H9 (cell line): ENCODE data around the gene TMEM164. TPM values are rescaled to one million over a fixed set of nuclear protein-coding genes. Genes with fewer than 3 reads are reported as not detected.

Experiments
- DNase-seq: peaks from one replicate; pipeline ENCODE4 v3.0.0-alpha.2; 2017
- H2AFZ ChIP-seq: one replicate; pipeline ENCODE4 v1.6.1; 2013; ENCODE audit warnings: mild to moderate bottlenecking, low read length, control low read depth, moderate library complexity
- H2AK5ac ChIP-seq: 2 replicates; pipeline ENCODE4 v1.6.1; 2013; ENCODE audit warnings: low read length, control low read depth, mixed read lengths; ENCODE audit not compliant: insufficient read length
- H2BK120ac ChIP-seq: one replicate; pipeline ENCODE4 v1.6.1; 2013; ENCODE audit warnings: low read depth, mild to moderate bottlenecking, low read length, control low read depth, inconsistent platforms; ENCODE audit not compliant: poor library complexity, severe bottlenecking
- H2BK12ac ChIP-seq: 2 replicates; pipeline ENCODE4 v1.6.1; 2013; ENCODE audit warnings: low read length, control low read depth, mixed read lengths, low read depth; ENCODE audit not compliant: insufficient read length
- H2BK15ac ChIP-seq: 2 replicates; pipeline ENCODE4 v1.6.1; 2013; ENCODE audit warnings: low read depth, low read length, control low read depth
- H2BK20ac ChIP-seq: one replicate; pipeline ENCODE4 v1.6.1; 2013; ENCODE audit warnings: low read depth, mild to moderate bottlenecking, low read length, control low read depth, inconsistent platforms; ENCODE audit not compliant: poor library complexity, severe bottlenecking
- H2BK5ac ChIP-seq: 2 replicates; pipeline ENCODE4 v1.6.1; 2013; ENCODE audit warnings: low read length, control low read depth, mixed read lengths; ENCODE audit not compliant: insufficient read length
- H3K14ac ChIP-seq: 2 replicates; pipeline ENCODE4 v1.6.1; 2013; ENCODE audit warnings: low read length, control low read depth; ENCODE audit not compliant: insufficient read depth
- H3K18ac ChIP-seq: 2 replicates; pipeline ENCODE4 v1.6.1; 2013; ENCODE audit warnings: low read depth, mild to moderate bottlenecking, mixed read lengths, low read length, control low read depth; ENCODE audit not compliant: insufficient read length
- H3K23ac ChIP-seq: 2 replicates; pipeline ENCODE4 v1.6.1; 2013; ENCODE audit warnings: low read length, control low read depth, mixed read lengths, low read depth; ENCODE audit not compliant: insufficient read length
- H3K23me2 ChIP-seq: 2 replicates; pipeline ENCODE4 v1.6.1; 2013; ENCODE audit warnings: low read depth, mild to moderate bottlenecking, mixed read lengths, low read length, control low read depth; ENCODE audit not compliant: insufficient read length, poor library complexity, severe bottlenecking
- H3K27ac ChIP-seq: 2 replicates; pipeline ENCODE4 v1.5.1; 2013; ENCODE audit warnings: low read length, control low read depth, mixed read lengths, low read depth; ENCODE audit not compliant: insufficient read length
- H3K27me3 ChIP-seq: 2 replicates; pipeline ENCODE4 v1.6.1; 2013; ENCODE audit warnings: low read length, control low read depth, inconsistent platforms; ENCODE audit not compliant: insufficient read depth
- H3K4ac ChIP-seq: 2 replicates; pipeline ENCODE4 v1.6.1; 2013; ENCODE audit warnings: low read depth, mild to moderate bottlenecking, control low read depth, inconsistent platforms, low read length, moderate library complexity
- H3K4me1 ChIP-seq: 2 replicates; pipeline ENCODE4 v1.6.1; 2013; ENCODE audit warnings: low read length, control low read depth, inconsistent platforms; ENCODE audit not compliant: insufficient read depth
- H3K4me2 ChIP-seq: 2 replicates; pipeline ENCODE4 v1.6.1; 2013; ENCODE audit warnings: low read length, control low read depth, mixed read lengths; ENCODE audit not compliant: insufficient read length, insufficient read depth
- H3K56ac ChIP-seq: 2 replicates; pipeline ENCODE4 v1.6.1; 2013; ENCODE audit warnings: low read depth, mild to moderate bottlenecking, mixed read lengths, low read length, control low read depth; ENCODE audit not compliant: insufficient read length
- H3K79me1 ChIP-seq: 2 replicates; pipeline ENCODE4 v1.6.1; 2013; ENCODE audit warnings: low read depth, mild to moderate bottlenecking, moderate library complexity, low read length, control low read depth, inconsistent platforms; ENCODE audit not compliant: insufficient read depth, poor library complexity, severe bottlenecking
- H3K79me2 ChIP-seq: 2 replicates; pipeline ENCODE4 v1.6.1; 2013; ENCODE audit warnings: low read length, control low read depth, inconsistent platforms; ENCODE audit not compliant: insufficient read depth
- H3K9ac ChIP-seq: 2 replicates; pipeline ENCODE4 v1.6.1; 2013; ENCODE audit warnings: low read length, control low read depth, mixed read lengths; ENCODE audit not compliant: insufficient read length; ENCODE audit errors: extremely low read depth
- H3K9me3 ChIP-seq: one replicate; pipeline ENCODE4 v1.6.1; 2013; ENCODE audit warnings: low read depth, low read length, inconsistent platforms; ENCODE audit not compliant: control insufficient read depth
- H3T11ph ChIP-seq: one replicate; pipeline ENCODE4 v1.6.1; 2013; ENCODE audit warnings: mild to moderate bottlenecking, low read length, control low read depth, inconsistent platforms
- H4K20me1 ChIP-seq: one replicate; pipeline ENCODE4 v1.6.1; 2013; ENCODE audit not compliant: control insufficient read depth, insufficient read length, insufficient read depth
- H4K5ac ChIP-seq: 2 replicates; pipeline ENCODE4 v1.6.1; 2013; ENCODE audit warnings: low read depth, mild to moderate bottlenecking, mixed read lengths, low read length, control low read depth; ENCODE audit not compliant: insufficient read length
- H4K8ac ChIP-seq: replicated peaks from 2 replicates; pipeline ENCODE4 v1.6.1; 2013; ENCODE audit warnings: low read length, control low read depth, mixed read lengths, low read depth; ENCODE audit not compliant: insufficient read length
- H4K91ac ChIP-seq: 2 replicates; pipeline ENCODE4 v1.6.1; 2013; ENCODE audit warnings: low read depth, mild to moderate bottlenecking, moderate library complexity, mixed read lengths, low read length, control low read depth; ENCODE audit not compliant: insufficient read length
- H3K27ac Mint-ChIP-seq, 3 experiments: 2 replicates in 2 of 3; 3 replicates in 1 of 3; pipeline ENCODE4 v1.8.0; 2020 to 2021; ENCODE audit warnings: mixed read lengths in 3 of 3, mild to moderate bottlenecking in 1 of 3, moderate library complexity in 1 of 3
- H3K27me3 Mint-ChIP-seq: 2 replicates; pipeline ENCODE4 v1.8.0; 2021; ENCODE audit warnings: low read depth, mild to moderate bottlenecking, moderate library complexity, mixed read lengths
- H3K36me3 Mint-ChIP-seq, 3 experiments: 2 replicates in 2 of 3; 3 replicates in 1 of 3; pipeline ENCODE4 v1.8.0; 2020 to 2021; ENCODE audit warnings: low read depth in 3 of 3, mixed read lengths in 3 of 3; ENCODE audit not compliant: insufficient read depth in 1 of 3
- H3K4me1 Mint-ChIP-seq, 2 experiments: 2 replicates each; pipeline ENCODE4 v1.8.0; 2020; ENCODE audit warnings: mixed read lengths in 2 of 2
- H3K4me3 Mint-ChIP-seq, 2 experiments: 2 replicates in 1 of 2; 3 replicates in 1 of 2; pipeline ENCODE4 v1.8.0; 2020 to 2021; ENCODE audit warnings: mild to moderate bottlenecking in 2 of 2, mixed read lengths in 2 of 2, moderate library complexity in 1 of 2
- H3K9me3 Mint-ChIP-seq, 2 experiments: 2 replicates in 1 of 2; 3 replicates in 1 of 2; pipeline ENCODE4 v1.8.0; 2020; ENCODE audit warnings: mild to moderate bottlenecking in 2 of 2, mixed read lengths in 2 of 2, moderate library complexity in 1 of 2
- CTCF ChIP-seq: fragments of 200-600 bp; sonication (generic); conservative IDR thresholded peaks from 3 replicates; pipeline ENCODE4 v1.8.0; 2021; ENCODE audit warnings: antibody characterized with exemption, mild to moderate bottlenecking
- WGBS: extraction: QIAGEN DNeasy Blood & Tissue Kit; methylation state at CpG from one replicate; pipeline ENCODE4 v1.1.7; 2013; ENCODE audit warnings: missing lambda C conversion rate, low lambda C conversion rate, mixed read lengths; ENCODE audit not compliant: insufficient read length; ENCODE audit errors: extremely low coverage; 5-methylcytosine and 5-hydroxymethylcytosine counted together
- total RNA-seq: library from RNA; stranded (reverse); gene quantifications from 2 replicates; pipeline ENCODE4 v1.2.1, GENCODE V29; 2021

Gene TMEM164
- total RNA-seq, 1 experiment from 2014 or later: 30.4 TPM

GRCh38 chrX:110125446-110126162 lies 122.7 kb downstream of the TMEM164 start:
- no CpG with 5 or more reads among the region's 9 CpGs for whole genome bisulfite sequencing
- Mint-ChIP-seq H3K27me3 (no peaks in the 10 kb centered on the region), H3K4me3 (no peak overlapping the region), H3K4me1 (peaks cover 12 to 20% of the 10 kb centered on the region in 2 experiments), H3K27ac (peak overlapping the region in 2 of 3 experiments; percentile 69 to 76; a peak in 2 of 7 replicates), H3K9me3 (no peaks in the 10 kb centered on the region), H3K36me3 (no peaks in the 10 kb centered on the region)
- H2BK20ac ChIP-seq: no peak overlapping the region
- no peak overlapping the region for H2AFZ ChIP-seq
- no peak overlapping the region for H3K9ac ChIP-seq
- no peaks in the 10 kb centered on the region for H4K20me1 ChIP-seq
- no peak overlapping the region for H3T11ph ChIP-seq
- no peak overlapping the region for H2AK5ac ChIP-seq
- H2BK120ac ChIP-seq: no peak overlapping the region
- H3K23ac ChIP-seq: no peak overlapping the region
- H3K9me3 ChIP-seq: no peaks in the 10 kb centered on the region
- no peak overlapping the region for H4K5ac ChIP-seq
- no peak overlapping the region for H3K4ac ChIP-seq
- H3K14ac ChIP-seq: no peak overlapping the region
- no peak overlapping the region for H3K4me2 ChIP-seq
- peak; percentile 51 for DNase-seq
- H3K79me1 ChIP-seq: no peaks in the 10 kb centered on the region
- TF ChIP-seq CTCF: peak; percentile 71
- no peaks in the 10 kb centered on the region for H3K27me3 ChIP-seq
- no peak overlapping the region for H3K27ac ChIP-seq
- H4K8ac ChIP-seq: no peak overlapping the region
- no peak overlapping the region for H2BK5ac ChIP-seq
- H3K56ac ChIP-seq: no peak overlapping the region
- no peak overlapping the region for H2BK12ac ChIP-seq
- no peaks in the 10 kb centered on the region for H3K23me2 ChIP-seq
- H3K79me2 ChIP-seq: no peaks in the 10 kb centered on the region
- H3K18ac ChIP-seq: no peak overlapping the region
- no peak overlapping the region for H2BK15ac ChIP-seq
- H4K91ac ChIP-seq: no peak overlapping the region
- H3K4me1 ChIP-seq: no peaks in the 10 kb centered on the region
